Breast epithelium (tissue), 3 donors: ENCODE data around the gene AGPAT3.

Experiments used
- CTCF ChIP-seq, 3 donors: fragments of 450-650 bp; IDR thresholded peaks; one replicate each; pipeline ENCODE4 v1.5.1; 2016 to 2017; ENCODE audit warnings: antibody characterized with exemption in 3 of 3, mild to moderate bottlenecking in 3 of 3, moderate library complexity in 3 of 3
- POLR2A ChIP-seq: fragments of 450-650 bp; IDR thresholded peaks from one replicate; pipeline ENCODE4 v1.6.1; 2016; ENCODE audit warnings: antibody characterized with exemption, mild to moderate bottlenecking, moderate library complexity
- POLR2AphosphoS5 ChIP-seq, 3 donors: sonication (generic); formaldehyde crosslinking; IDR thresholded peaks; one replicate each; pipeline ENCODE4 v1.6.1; 2017; ENCODE audit warnings: antibody characterized with exemption in 3 of 3

GRCh38 chr21:43855955-43856354 lies 9.1 kb upstream of the AGPAT3 start:
- TF ChIP-seq CTCF (IDR thresholded peaks at IDR 0.05) (no peak), POLR2AphosphoS5 (IDR thresholded peaks at IDR 0.05) (no peak), POLR2A (no peak)
